H1 (cell line): Measurements from ENCODE around the gene CPT1A. TPM values are rescaled to one million over a fixed set of nuclear protein-coding genes. Genes with fewer than 3 reads are reported as not detected.

ENCODE experiments used
- ASH2L ChIP-seq: fragments of 200-600, 300-600 bp; sonication (generic); IDR thresholded peaks from one replicate; pipeline ENCODE4 v1.7.1; 2017; ENCODE audit warnings: low read length
- BCL11A ChIP-seq, 2 experiments: IDR thresholded peaks; one replicate each; pipeline ENCODE4 v1.6.1; 2011; ENCODE audit warnings: low read depth in 2 of 2, low read length in 2 of 2, mild to moderate bottlenecking in 2 of 2
- CEBPB ChIP-seq: IDR thresholded peaks from 2 replicates; pipeline ENCODE4 v1.6.1; 2012; ENCODE audit warnings: low read depth, low read length
- CHD7 ChIP-seq: fragments of 300-600 bp; sonication (generic); IDR thresholded peaks from 2 replicates; pipeline ENCODE4 v1.7.1; 2012; ENCODE audit warnings: low read length, moderate library complexity, mild to moderate bottlenecking, inconsistent platforms; ENCODE audit not compliant: insufficient replicate concordance
- EP300 ChIP-seq, 2 experiments: IDR thresholded peaks; 1 replicate in 1 of 2; 2 replicates in 1 of 2; pipeline ENCODE4 v1.6.1; 2011 to 2012; ENCODE audit warnings: low read depth in 2 of 2, low read length in 2 of 2, mild to moderate bottlenecking in 2 of 2, borderline replicate concordance in 1 of 2, inconsistent platforms in 1 of 2, moderate library complexity in 1 of 2
- FOSL1 ChIP-seq: IDR thresholded peaks from 2 replicates; pipeline ENCODE4 v1.6.1; 2011; ENCODE audit warnings: mild to moderate bottlenecking, low read depth, low read length, moderate library complexity; ENCODE audit not compliant: insufficient read depth
- GTF2F1 ChIP-seq: IDR thresholded peaks from 2 replicates; pipeline ENCODE4 v1.6.1; 2012; ENCODE audit warnings: low read depth, low read length, improper control_type of control experiment, borderline replicate concordance
- KDM4A ChIP-seq: IDR thresholded peaks from one replicate; pipeline ENCODE4 v1.7.1; 2012; ENCODE audit warnings: low read depth, mild to moderate bottlenecking, moderate library complexity, low read length, inconsistent platforms; ENCODE audit not compliant: severe bottlenecking
- SP1 ChIP-seq: IDR thresholded peaks from 2 replicates; pipeline ENCODE4 v1.6.1; 2011; ENCODE audit warnings: low read depth, low read length
- TAF7 ChIP-seq: optimal IDR thresholded peaks from 2 replicates; pipeline ENCODE3; 2011; ENCODE audit warnings: low read depth, mild to moderate bottlenecking, inconsistent platforms, low read length, moderate library complexity, borderline replicate concordance
- TCF12 ChIP-seq: IDR thresholded peaks from 2 replicates; pipeline ENCODE4 v1.6.1; 2011; ENCODE audit warnings: low read depth, mild to moderate bottlenecking, low read length
- polyA plus RNA-seq, 7 experiments: library from polyadenylated mRNA; depleted of rRNA in 3 of 7; stranded (reverse) in 5 of 7; unstranded in 2 of 7; fragments of >200 nt in 5 of 7; fragments of 200-250 nt in 2 of 7; gene quantifications; 1 replicate in 5 of 7; 2 replicates in 1 of 7; 4 replicates in 1 of 7; pipeline versions ENCODE4 v1.2.1 to v1.2.3, GENCODE V29; 2011 to 2013; ENCODE audit warnings: missing spikeins in 2 of 7, mixed read lengths in 2 of 7
- total RNA-seq: library from RNA; stranded (reverse); fragmentation: NEBNext Ultra II Directional; extraction: Animal tissue kit (Norgen Biotek cat#: 25700); gene quantifications from 2 replicates; pipeline ENCODE4 v1.2.1, GENCODE V29; 2021

CPT1A gene
- total and polyA plus RNA-seq, 2 of the 8 experiments (the other 6 are each of a cell fraction or from before 2014, with no cell fraction given), result 2.9 to 12.2 TPM

GRCh38 chr11:68843703-68844312 lies 2.1 kb upstream of the CPT1A start (continued):
- no peak for TF ChIP-seq CHD7
- no peak for TF ChIP-seq GTF2F1
- no peak for TF ChIP-seq EP300 (IDR thresholded peaks at IDR 0.05; ENCODE audit: borderline replicate concordance in 1 of 2, low read depth in 2 of 2, low read length in 2 of 2)
- no peak for TF ChIP-seq TAF7
- TF ChIP-seq KDM4A, result peak; percentile 75
- TF ChIP-seq SP1, result no peak
- no peak for TF ChIP-seq CEBPB
- TF ChIP-seq FOSL1, result no peak
- TF ChIP-seq BCL11A (IDR thresholded peaks at IDR 0.05; ENCODE audit: low read depth in 2 of 2, low read length in 2 of 2), result no peak
- TF ChIP-seq TCF12, result no peak
- peak; percentile 14 for TF ChIP-seq ASH2L
